Mononuclear cell (primary cell): ENCODE measurements around the gene ATP6V0A1. TPM values are rescaled to one million over a fixed set of nuclear protein-coding genes. Genes with fewer than 3 reads are reported as not detected.

ENCODE experiments used
- H3K27me3 ChIP-seq: 2 replicates; pipeline ENCODE4 v1.6.0; 2011; ENCODE audit warnings: low read length, control low read depth; ENCODE audit not compliant: insufficient read depth
- H3K4me1 ChIP-seq: 2 replicates; pipeline ENCODE4 v1.5.1; 2011; ENCODE audit warnings: mild to moderate bottlenecking, low read length, control low read depth; ENCODE audit not compliant: insufficient read depth
- H3K4me3 ChIP-seq: 2 replicates; pipeline ENCODE4 v1.5.1; 2011; ENCODE audit warnings: mild to moderate bottlenecking, low read length, moderate library complexity
- H3K9me3 ChIP-seq: 2 replicates; pipeline ENCODE4 v1.5.1; 2011; ENCODE audit warnings: low read depth, mild to moderate bottlenecking, control low read depth, low read length
- total RNA-seq: library from RNA; depleted of rRNA; stranded (reverse); fragments of >200 nt; gene quantifications from one replicate; pipeline ENCODE4 v1.2.3, GENCODE V29; 2012

The ATP6V0A1 gene
- total RNA-seq, 1 donor = 38.4 TPM

DNA sequence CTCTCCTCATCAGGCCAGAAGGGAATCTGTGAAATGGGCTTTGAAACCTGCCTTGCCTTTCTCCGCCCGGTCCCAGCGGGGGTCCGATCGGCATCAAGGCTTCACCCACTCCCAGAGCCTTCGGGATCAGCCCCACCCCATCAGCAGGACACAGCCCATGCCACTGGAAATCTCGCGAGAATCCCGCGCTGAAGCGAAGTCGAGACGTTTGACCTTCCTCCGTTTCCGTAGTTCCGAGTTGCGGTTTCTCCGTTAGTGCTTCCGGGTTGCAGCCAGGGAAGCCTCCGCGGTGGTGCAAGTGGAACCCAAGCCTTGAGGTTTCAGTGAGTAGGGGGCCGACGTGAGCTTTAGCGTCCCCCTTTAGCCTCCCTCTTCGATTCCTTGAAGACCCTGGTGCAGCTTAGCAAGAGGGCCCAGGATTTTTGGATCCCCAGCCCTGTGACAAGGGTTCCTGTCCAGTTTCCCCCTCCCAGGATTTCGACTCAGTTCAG, 103.3 kb downstream of the ATP6V0A1 start, which contains the start of gene COASY:
TSS of gene COASY (plus strand) at position 252 of the 491 bp plus-strand sequence. CDS start 475 bp downstream, outside the sequence.
- no peaks in the 10 kb centered on the region for H3K27me3 ChIP-seq
- peaks cover 36% of the 10 kb centered on the region for H3K4me1 ChIP-seq
- no peaks in the 10 kb centered on the region for H3K9me3 ChIP-seq
- peak within 1 kb of the TSS; percentile 60 for H3K4me3 ChIP-seq

- no peaks in the 10 kb centered on the region for H3K27me3 ChIP-seq
- H3K4me3 ChIP-seq = peak overlapping the region; percentile 60
- no peaks in the 10 kb centered on the region for H3K9me3 ChIP-seq
- peaks cover 38% of the 10 kb centered on the region for H3K4me1 ChIP-seq
Observed at GRCh38 chr17:42562388-42563142, 103.9 kb downstream of the ATP6V0A1 start.

DNA sequence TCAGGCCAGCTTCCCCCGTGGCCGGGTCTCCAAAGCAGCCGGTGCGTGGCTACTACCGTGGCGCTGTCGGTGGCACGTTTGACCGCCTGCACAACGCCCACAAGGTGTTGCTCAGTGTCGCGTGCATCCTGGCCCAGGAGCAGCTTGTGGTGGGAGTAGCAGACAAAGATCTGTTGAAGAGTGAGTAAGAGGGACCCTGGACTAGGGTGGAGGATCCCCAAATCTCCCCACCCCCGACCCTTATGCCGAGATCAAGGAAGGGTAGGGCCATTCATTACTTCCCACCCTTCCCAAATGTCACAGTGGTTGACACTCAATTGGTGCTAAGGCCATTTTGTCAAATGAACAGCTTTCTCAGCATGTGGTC, 104.4 kb downstream of the ATP6V0A1 start:
- peaks cover 44% of the 10 kb centered on the region for H3K4me1 ChIP-seq
- H3K9me3 ChIP-seq = no peaks in the 10 kb centered on the region
- no peaks in the 10 kb centered on the region for H3K27me3 ChIP-seq
- peak overlapping the region; percentile 60 for H3K4me3 ChIP-seq

- Histone ChIP-seq H3K9me3 (no peaks in the 10 kb centered on the region), H3K4me1 (peaks cover 48% of the 10 kb centered on the region), H3K27me3 (no peaks in the 10 kb centered on the region), H3K4me3 (no peak overlapping the region)
Observed at GRCh38 chr17:42563543-42563942, 104.9 kb downstream of the ATP6V0A1 start.

GRCh38 chr17:42563950-42564349, 105.3 kb downstream of the ATP6V0A1 start:
- Histone ChIP-seq H3K27me3 (no peaks in the 10 kb centered on the region), H3K4me1 (peaks cover 52% of the 10 kb centered on the region), H3K4me3 (no peak overlapping the region), H3K9me3 (no peaks in the 10 kb centered on the region)

DNA sequence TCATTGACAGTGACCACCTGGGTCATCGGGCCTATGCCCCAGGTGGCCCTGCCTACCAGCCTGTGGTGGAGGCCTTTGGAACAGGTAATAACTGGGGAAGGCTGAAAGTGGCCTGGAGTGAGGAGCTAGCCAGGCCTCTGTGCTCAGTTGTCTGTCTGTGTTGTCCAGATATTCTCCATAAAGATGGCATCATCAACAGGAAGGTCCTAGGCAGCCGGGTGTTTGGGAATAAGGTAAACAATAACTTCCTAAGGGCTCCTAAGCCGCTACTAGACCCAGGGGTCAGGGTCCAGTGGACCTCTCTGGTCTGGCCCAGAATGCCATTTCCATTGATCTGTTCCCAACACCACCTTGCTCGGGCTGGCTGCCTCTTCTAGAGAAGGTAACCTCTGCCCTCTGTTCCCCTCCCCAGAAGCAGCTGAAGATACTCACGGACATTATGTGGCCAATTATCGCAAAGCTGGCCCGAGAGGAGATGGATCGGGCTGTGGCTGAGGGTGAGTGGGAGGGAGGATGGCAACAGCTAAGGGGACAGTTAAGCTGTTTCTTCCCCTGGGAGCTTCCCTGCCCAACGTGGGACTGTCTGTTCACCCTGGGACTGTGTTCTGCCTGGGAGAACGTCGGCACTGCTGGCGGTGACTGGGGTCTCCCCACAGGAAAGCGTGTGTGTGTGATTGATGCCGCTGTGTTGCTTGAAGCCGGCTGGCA, 106.3 kb downstream of the ATP6V0A1 start:
- H3K27me3 ChIP-seq = no peaks in the 10 kb centered on the region
- H3K9me3 ChIP-seq = no peaks in the 10 kb centered on the region
- no peak overlapping the region for H3K4me3 ChIP-seq
- H3K4me1 ChIP-seq = peaks cover 60% of the 10 kb centered on the region

GRCh38 chr17:42565523-42566214, 107.0 kb downstream of the ATP6V0A1 start:
- Histone ChIP-seq H3K9me3 (no peaks in the 10 kb centered on the region), H3K4me3 (no peak overlapping the region), H3K4me1 (peaks cover 60% of the 10 kb centered on the region), H3K27me3 (no peaks in the 10 kb centered on the region)

DNA sequence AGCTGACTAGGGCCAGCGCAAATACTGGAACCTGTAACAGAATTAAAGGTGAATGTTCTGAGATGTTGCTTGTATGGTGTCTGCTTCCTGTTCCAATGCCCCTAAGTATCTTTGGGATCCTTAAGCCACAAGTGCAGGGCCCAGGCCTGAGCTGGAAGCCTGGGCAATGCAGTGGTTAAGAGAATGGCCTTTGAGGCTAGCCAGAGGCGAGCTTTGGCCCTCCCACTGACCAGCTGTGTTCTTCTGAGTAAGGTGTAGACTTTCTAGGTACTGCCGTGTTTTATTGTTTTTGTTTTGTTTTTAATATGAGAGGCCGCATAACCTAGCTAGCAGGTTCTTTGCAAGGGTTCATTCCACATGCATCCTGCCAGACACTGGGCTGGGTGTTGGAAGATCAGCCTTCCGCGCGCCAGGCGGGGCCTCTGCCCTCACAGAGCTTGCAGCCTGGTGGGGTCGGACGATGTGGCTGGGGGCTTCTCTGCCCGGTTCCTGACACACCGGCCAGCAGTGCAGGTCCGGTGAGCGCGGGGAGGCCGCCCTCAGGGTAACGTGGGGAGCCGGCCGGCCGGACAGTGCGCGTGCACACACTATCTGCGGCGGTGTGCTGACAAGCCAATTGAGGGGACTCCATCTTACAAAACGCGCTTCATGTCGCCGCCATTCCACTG, 107.7 kb downstream of the ATP6V0A1 start:
- peaks cover 59% of the 10 kb centered on the region for H3K4me1 ChIP-seq
- no peaks in the 10 kb centered on the region for H3K9me3 ChIP-seq
- no peaks in the 10 kb centered on the region for H3K27me3 ChIP-seq
- H3K4me3 ChIP-seq = peak overlapping the region; percentile 83

- Histone ChIP-seq H3K9me3 (no peaks in the 10 kb centered on the region), H3K27me3 (no peaks in the 10 kb centered on the region), H3K4me1 (peaks cover 54% of the 10 kb centered on the region), H3K4me3 (peak within 1 kb of the TSS; percentile 83)
Observed at GRCh38 chr17:42566883-42567573, 108.3 kb downstream of the ATP6V0A1 start, which contains the start of gene MLX. Gene MLX, plus strand, starts transcription at chr17:42567100. Its CDS starts 25 bp downstream, at chr17:42567125.

DNA sequence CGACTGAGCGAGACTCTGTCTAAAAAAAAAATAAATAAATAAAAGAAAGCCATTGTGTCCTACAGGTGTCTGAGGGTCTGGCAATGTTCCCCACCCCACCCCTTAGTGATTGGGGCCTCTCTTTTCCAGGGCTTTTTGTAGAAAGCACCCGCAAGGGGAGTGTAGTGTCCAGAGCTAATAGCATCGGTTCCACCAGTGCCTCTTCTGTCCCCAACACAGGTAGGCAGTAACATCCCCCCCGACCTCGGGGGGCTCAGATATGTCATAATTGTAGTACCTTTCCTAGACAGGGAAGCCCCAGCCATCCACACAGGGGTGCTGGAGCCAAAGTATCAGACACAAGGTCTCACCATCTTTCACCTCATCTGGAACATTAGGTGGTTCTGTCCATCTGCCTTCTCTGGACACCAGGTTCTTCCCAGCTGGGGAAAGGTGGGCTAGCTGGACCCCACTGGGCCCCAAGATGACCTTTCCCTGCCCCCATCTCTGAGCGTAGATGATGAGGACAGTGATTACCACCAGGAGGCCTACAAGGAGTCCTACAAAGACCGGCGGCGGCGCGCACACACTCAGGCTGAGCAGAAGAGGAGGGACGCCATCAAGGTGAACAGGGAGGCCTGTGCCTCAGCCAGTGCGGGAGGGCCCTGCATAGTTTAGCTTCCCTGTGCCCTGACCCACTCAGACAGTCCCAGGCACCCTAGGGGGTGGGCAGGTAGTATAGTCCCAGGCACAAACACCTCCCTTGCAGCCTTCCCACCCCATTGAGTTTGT, 109.8 kb downstream of the ATP6V0A1 start:
- Histone ChIP-seq H3K27me3 (no peaks in the 10 kb centered on the region), H3K4me3 (no peak overlapping the region), H3K4me1 (peaks cover 45% of the 10 kb centered on the region), H3K9me3 (no peaks in the 10 kb centered on the region)

DNA sequence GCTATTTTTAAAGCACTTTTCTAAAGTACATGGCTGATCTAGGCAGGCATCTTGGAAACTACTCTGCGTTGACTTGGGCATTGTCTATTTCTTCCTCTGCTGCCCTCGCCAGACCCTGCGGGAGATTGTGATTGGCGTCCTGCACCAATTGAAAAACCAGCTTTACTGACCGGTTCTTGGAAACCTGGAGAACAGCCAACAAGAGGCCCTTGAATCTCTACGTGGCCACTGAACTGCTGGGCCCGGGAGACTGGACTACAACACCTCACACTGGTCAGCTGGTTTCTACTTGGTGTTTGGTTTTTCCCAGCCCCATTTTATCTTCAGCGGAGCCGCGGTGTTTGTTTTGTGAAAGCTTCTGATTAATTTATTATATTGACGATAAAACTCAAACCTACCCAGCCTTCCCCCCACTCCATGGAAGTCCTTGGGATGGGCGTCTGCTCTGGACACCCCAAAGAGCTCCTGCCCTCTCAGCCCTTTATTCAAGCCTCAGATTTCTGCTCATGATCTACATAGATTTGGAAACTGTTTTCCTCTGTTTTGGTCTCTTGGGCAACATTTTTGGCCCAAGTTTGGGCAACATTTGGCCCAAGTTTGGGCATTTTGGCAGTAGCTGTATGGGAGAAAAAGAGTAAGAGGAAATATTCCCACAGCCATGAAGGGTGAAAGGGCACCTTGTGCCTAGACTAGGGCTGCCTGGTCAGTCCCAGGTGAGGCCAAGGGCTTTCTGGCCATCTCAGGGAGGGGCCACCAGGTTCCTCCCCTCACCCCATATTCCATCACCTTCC, 113.0 kb downstream of the ATP6V0A1 start:
- H3K27me3 ChIP-seq = no peaks in the 10 kb centered on the region
- H3K4me3 ChIP-seq = no peak overlapping the region
- peaks cover 32% of the 10 kb centered on the region for H3K4me1 ChIP-seq
- no peaks in the 10 kb centered on the region for H3K9me3 ChIP-seq
